NCI-H446 (cell line): ENCODE measurements around the gene PLEKHA6.
"Not testable (repeated sequence)": the region's sequence is repeated elsewhere in the genome, so short reads cannot be mapped to it uniquely, and the experiment has no call there.

ENCODE experiments used
- DNase-seq, 2 experiments: peaks; one replicate each; lab custom pipeline; 2025; lab: John Stamatoyannopoulos, UW

The PLEKHA6 gene

GRCh38 chr1:204237515-204237914 lies 122.2 kb downstream of the PLEKHA6 start:
- DNase-seq: not testable (repeated sequence)

- DNase-seq: no peak
These were observed 127.2 kb downstream of the PLEKHA6 start for GRCh38 chr1:204232526-204232925.

- no peak for DNase-seq
These were observed 129.5 kb downstream of the PLEKHA6 start for GRCh38 chr1:204230211-204230610.

- no peak for DNase-seq
These were observed 130.8 kb downstream of the PLEKHA6 start for GRCh38 chr1:204228896-204229295.

- no peak for DNase-seq
These were observed 131.5 kb downstream of the PLEKHA6 start for GRCh38 chr1:204227996-204228785.

- no peak for DNase-seq
These were observed 132.4 kb downstream of the PLEKHA6 start for GRCh38 chr1:204227351-204227750.

- DNase-seq: no peak
These were observed 133.6 kb downstream of the PLEKHA6 start for GRCh38 chr1:204225841-204226735.

- no peak for DNase-seq
These were observed 135.1 kb downstream of the PLEKHA6 start for GRCh38 chr1:204224655-204225054.

- DNase-seq: no peak
These were observed 136.4 kb downstream of the PLEKHA6 start for GRCh38 chr1:204223129-204223860.

- DNase-seq: no peak
These were observed 137.0 kb downstream of the PLEKHA6 start for GRCh38 chr1:204222764-204223055.

- DNase-seq: no peak
These were observed 137.5 kb downstream of the PLEKHA6 start for GRCh38 chr1:204222006-204222763.

GRCh38 chr1:204221271-204221670 lies 138.5 kb downstream of the PLEKHA6 start:
- no peak for DNase-seq

- DNase-seq: no peak
These were observed 139.6 kb downstream of the PLEKHA6 start for GRCh38 chr1:204219971-204220616.

- DNase-seq: no peak
These were observed 141.2 kb downstream of the PLEKHA6 start for GRCh38 chr1:204218552-204218951.

GRCh38 chr1:204217648-204218000 lies 142.1 kb downstream of the PLEKHA6 start:
- no peak for DNase-seq

- no peak for DNase-seq
These were observed 142.7 kb downstream of the PLEKHA6 start for GRCh38 chr1:204216880-204217647.

- no peak for DNase-seq
These were observed 143.5 kb downstream of the PLEKHA6 start for GRCh38 chr1:204216236-204216635.

GRCh38 chr1:204213668-204214662 lies 145.8 kb downstream of the PLEKHA6 start, which contains the start of gene GOLT1A:
GOLT1A (minus strand) TSS chr1:204213988; CDS start chr1:204213906, 82 bp downstream.
- DNase-seq: no peak

- DNase-seq: no peak
These were observed 147.0 kb downstream of the PLEKHA6 start for GRCh38 chr1:204212715-204213114.
